GM12872 (cell line): ENCODE measurements around the gene TRAPPC12.

ENCODE experiments used
- CTCF ChIP-seq: IDR thresholded peaks from 3 replicates; pipeline ENCODE4 v1.5.1; 2011; ENCODE audit warnings: low read depth, mild to moderate bottlenecking, low read length, moderate library complexity; ENCODE audit not compliant: insufficient read depth

The TRAPPC12 gene

GRCh38 chr2:3403587-3404334 lies 24.3 kb downstream of the TRAPPC12 start:
- no peak for TF ChIP-seq CTCF

DNA sequence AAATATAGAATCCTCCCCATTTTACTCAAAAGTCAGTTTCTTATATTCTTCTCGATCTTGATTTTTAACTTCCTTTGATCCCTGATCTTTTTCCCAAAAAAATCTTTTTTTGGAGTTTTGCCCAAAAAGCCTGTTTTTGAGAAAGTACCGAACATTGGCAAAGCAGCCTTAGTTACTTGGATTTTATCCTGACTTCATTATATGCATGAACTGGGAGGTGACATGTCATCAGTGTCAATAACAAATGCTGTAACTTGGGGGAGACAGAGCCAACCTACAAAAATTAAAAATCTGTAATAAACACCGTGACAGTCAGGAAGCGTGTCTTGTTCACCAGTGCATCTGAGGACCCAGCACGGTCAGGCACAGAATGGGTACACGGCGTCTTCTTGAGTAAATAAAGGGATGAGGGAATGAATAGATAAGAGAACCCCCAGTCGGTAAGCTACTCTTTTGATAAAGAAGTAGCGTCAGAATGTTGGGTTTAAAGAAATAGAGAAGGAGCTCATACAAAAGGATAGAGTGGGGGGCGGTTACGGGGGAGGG lies 24.9 kb downstream of the TRAPPC12 start:
- no peak for TF ChIP-seq CTCF

DNA sequence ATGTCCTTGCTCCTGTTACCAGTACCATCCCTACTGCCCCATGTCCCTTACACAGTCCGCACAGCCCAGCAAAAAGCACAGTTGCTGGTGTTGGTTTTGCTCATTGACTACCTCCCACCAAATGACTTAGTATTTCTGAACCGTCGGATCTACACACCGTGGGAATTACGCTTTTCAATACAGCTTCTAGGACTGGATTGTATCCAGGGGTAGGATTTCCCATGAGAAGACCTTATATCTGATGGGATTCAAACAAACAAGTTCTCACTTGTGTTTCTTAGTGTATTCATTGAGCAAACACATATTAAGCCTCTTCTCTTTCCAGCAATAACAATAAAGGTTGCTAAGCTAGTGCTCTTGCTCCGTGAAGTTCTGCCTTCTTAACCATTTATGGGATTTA lies 25.8 kb downstream of the TRAPPC12 start:
- TF ChIP-seq CTCF, result no peak

- no peak for TF ChIP-seq CTCF
Observed at GRCh38 chr2:3405876-3406275, 26.4 kb downstream of the TRAPPC12 start.

- no peak for TF ChIP-seq CTCF
Observed at GRCh38 chr2:3406501-3406900, 27.0 kb downstream of the TRAPPC12 start.

GRCh38 chr2:3408781-3409180 lies 29.3 kb downstream of the TRAPPC12 start:
- TF ChIP-seq CTCF, result no peak

GRCh38 chr2:3409627-3410170 lies 30.2 kb downstream of the TRAPPC12 start:
- no peak for TF ChIP-seq CTCF
